Measurements from ENCODE around the gene NSMF.
"Not testable (repeated sequence)": the region's sequence is repeated elsewhere in the genome, so short reads cannot be mapped to it uniquely, and the experiment has no call there.

Gene NSMF

GRCh38 chr9:137411645-137412380 is 47.3 kb downstream of the NSMF start:
- Histone ChIP-seq H2AFZ (ENCODE audit: low read length) (no peak overlapping the region), H3K27me3 (ENCODE audit: insufficient read depth, low read length) (peaks cover 4% of the 10 kb centered on the region; the same call in 1 of the 2 replicates), H3F3A (ENCODE audit: insufficient read depth, low read length) (no peaks in the 10 kb centered on the region), H3K4me2 (ENCODE audit: low read length) (no peak overlapping the region; the same call in 1 of the 2 replicates), H4K20me1 (ENCODE audit: insufficient read depth, low read length) (no peaks in the 10 kb centered on the region), H3K4me3 (ENCODE audit: low read depth, low read length, poor library complexity, severe bottlenecking) (no peak overlapping the region), H3K9me3 (ENCODE audit: low read length) (no peaks in the 10 kb centered on the region), H3K79me2 (ENCODE audit: insufficient read depth, low read length) (no peaks in the 10 kb centered on the region), H3K36me3 (ENCODE audit: insufficient read depth, low read length) (no peaks in the 10 kb centered on the region), H3K4me1 (ENCODE audit: insufficient read depth, low read length, severe bottlenecking) (peaks cover 12% of the 10 kb centered on the region), H3K9me2 (ENCODE audit: low read depth, low read length) (no peaks in the 10 kb centered on the region), H3K27ac (ENCODE audit: low read depth, low read length, poor library complexity, severe bottlenecking) (no peak overlapping the region), H3K9ac (ENCODE audit: low read length) (no peak overlapping the region)
- TF ChIP-seq CTCF (IDR thresholded peaks at IDR 0.05; ENCODE audit: low read length): no peak

- no peaks in the 10 kb centered on the region for H4K20me1 ChIP-seq (ENCODE audit: insufficient read depth, low read length)
- peaks cover 12% of the 10 kb centered on the region for H3K4me1 ChIP-seq (ENCODE audit: insufficient read depth, low read length, severe bottlenecking)
- no peaks in the 10 kb centered on the region for H3K79me2 ChIP-seq (ENCODE audit: insufficient read depth, low read length)
- H3K27me3 ChIP-seq (ENCODE audit: insufficient read depth, low read length): peaks cover 5% of the 10 kb centered on the region; the same call in 1 of the 2 replicates
- TF ChIP-seq EZH2 (IDR thresholded peaks at IDR 0.05; ENCODE audit: borderline replicate concordance, low read length) (no peak), CTCF (IDR thresholded peaks at IDR 0.05; ENCODE audit: low read length) (no peak)
- H3K36me3 ChIP-seq (ENCODE audit: insufficient read depth, low read length): no peaks in the 10 kb centered on the region
- no peaks in the 10 kb centered on the region for H3F3A ChIP-seq (ENCODE audit: insufficient read depth, low read length)
- no peak overlapping the region for H3K9ac ChIP-seq (ENCODE audit: low read length)
- no peaks in the 10 kb centered on the region for H3K9me2 ChIP-seq (ENCODE audit: low read depth, low read length)
- no peak overlapping the region for H3K27ac ChIP-seq (ENCODE audit: low read depth, low read length, poor library complexity, severe bottlenecking)
- no peaks in the 10 kb centered on the region for H3K9me3 ChIP-seq (ENCODE audit: low read length)
- no peak overlapping the region for H3K4me2 ChIP-seq (ENCODE audit: low read length)
- no peak overlapping the region for H3K4me3 ChIP-seq (ENCODE audit: low read depth, low read length, poor library complexity, severe bottlenecking)
- no peak overlapping the region for H2AFZ ChIP-seq (ENCODE audit: low read length)
These were observed 47.9 kb downstream of the NSMF start for GRCh38 chr9:137411260-137411644.

- H3K4me1 ChIP-seq (ENCODE audit: insufficient read depth, low read length, severe bottlenecking): peaks cover 12% of the 10 kb centered on the region
- H3K9ac ChIP-seq (ENCODE audit: low read length): no peak overlapping the region
- H2AFZ ChIP-seq (ENCODE audit: low read length): no peak overlapping the region
- H3K4me2 ChIP-seq (ENCODE audit: low read length): no peak overlapping the region
- H3F3A ChIP-seq (ENCODE audit: insufficient read depth, low read length): no peaks in the 10 kb centered on the region
- H3K79me2 ChIP-seq (ENCODE audit: insufficient read depth, low read length): no peaks in the 10 kb centered on the region
- no peaks in the 10 kb centered on the region for H3K9me2 ChIP-seq (ENCODE audit: low read depth, low read length)
- no peaks in the 10 kb centered on the region for H3K9me3 ChIP-seq (ENCODE audit: low read length)
- no peak overlapping the region for H3K27ac ChIP-seq (ENCODE audit: low read depth, low read length, poor library complexity, severe bottlenecking)
- H3K27me3 ChIP-seq (ENCODE audit: insufficient read depth, low read length): peaks cover 9% of the 10 kb centered on the region; the same call in 1 of the 2 replicates
- H3K36me3 ChIP-seq (ENCODE audit: insufficient read depth, low read length): no peaks in the 10 kb centered on the region
- H3K4me3 ChIP-seq (ENCODE audit: low read depth, low read length, poor library complexity, severe bottlenecking): no peak overlapping the region
- H4K20me1 ChIP-seq (ENCODE audit: insufficient read depth, low read length): no peaks in the 10 kb centered on the region
- TF ChIP-seq EZH2 (IDR thresholded peaks at IDR 0.05; ENCODE audit: borderline replicate concordance, low read length) (no peak), CTCF (IDR thresholded peaks at IDR 0.05; ENCODE audit: low read length) (no peak)
These were observed 48.3 kb downstream of the NSMF start for GRCh38 chr9:137410891-137411249.

- Histone ChIP-seq H3K4me1 (ENCODE audit: insufficient read depth, low read length, severe bottlenecking) (peaks cover 12% of the 10 kb centered on the region), H3K27me3 (ENCODE audit: insufficient read depth, low read length) (peaks cover 11% of the 10 kb centered on the region; the same call in 1 of the 2 replicates)
- not testable (repeated sequence) for H3K9me2 ChIP-seq (ENCODE audit: low read depth, low read length); H3K4me3 ChIP-seq (ENCODE audit: low read depth, low read length, poor library complexity, severe bottlenecking); H4K20me1 ChIP-seq (ENCODE audit: insufficient read depth, low read length); H3K27ac ChIP-seq (ENCODE audit: low read depth, low read length, poor library complexity, severe bottlenecking); H3K9me3 ChIP-seq (ENCODE audit: low read length); H3K4me2 ChIP-seq (ENCODE audit: low read length); H2AFZ ChIP-seq (ENCODE audit: low read length); H3K36me3 ChIP-seq (ENCODE audit: insufficient read depth, low read length); H3K9ac ChIP-seq (ENCODE audit: low read length); H3K79me2 ChIP-seq (ENCODE audit: insufficient read depth, low read length); H3F3A ChIP-seq (ENCODE audit: insufficient read depth, low read length)
These were observed 48.8 kb downstream of the NSMF start for GRCh38 chr9:137410236-137410890.
